IMR-90 (cell line): ENCODE data around the gene QSER1. TPM values are rescaled to one million over a fixed set of nuclear protein-coding genes. Genes with fewer than 3 reads are reported as not detected.

Source experiments
- ATAC-seq: fragments of 200-7000 bp; cut with Tn5 transposase; 2 replicates; pipeline ENCODE4 v1.9.1; 2020; ENCODE audit warnings: low read depth, mild to moderate bottlenecking, moderate library complexity
- BruUV-seq: library from RNA; stranded (reverse); fragments of 400-500 nt; replicated peaks from 2 replicates; lab custom pipeline; 2021; lab: Mats Ljungman, UMichigan
- CTCF ChIA-PET: fragments of 300-600 bp; formaldehyde crosslinking; extraction: SDS; loops from one replicate; lab custom pipeline; 2021; ENCODE audit warnings: antibody characterized with exemption; lab: Yijun Ruan, JAX
- POLR2A ChIA-PET: fragments of 300-600 bp; sonication (Branson Sonifier 250); formaldehyde crosslinking; loops from one replicate; lab custom pipeline; 2022; ENCODE audit warnings: antibody characterized with exemption; ENCODE audit not compliant: unreplicated experiment; lab: Charles Lee
- DNase-seq: peaks from one replicate; pipeline ENCODE4 v3.0.0; 2013
- H2AFZ ChIP-seq: replicated peaks from 2 replicates; pipeline ENCODE3; 2013; ENCODE audit warnings: low read length, mild to moderate bottlenecking; ENCODE audit not compliant: poor library complexity
- H2AK5ac ChIP-seq: 2 replicates; pipeline ENCODE4 v1.6.1; 2013; ENCODE audit warnings: low read depth, low read length, inconsistent platforms
- H2AK9ac ChIP-seq: replicated peaks from 2 replicates; pipeline ENCODE3; 2013; ENCODE audit warnings: mild to moderate bottlenecking, low read depth, low read length, moderate library complexity; ENCODE audit not compliant: poor library complexity
- H2BK120ac ChIP-seq: 2 replicates; pipeline ENCODE4 v1.6.1; 2013; ENCODE audit warnings: low read depth, low read length, inconsistent platforms
- H2BK15ac ChIP-seq: 3 replicates; pipeline ENCODE4 v1.6.1; 2013; ENCODE audit warnings: low read depth, low read length, inconsistent platforms
- H2BK20ac ChIP-seq: 2 replicates; pipeline ENCODE4 v1.6.1; 2013; ENCODE audit warnings: low read depth, mild to moderate bottlenecking, inconsistent platforms, low read length, moderate library complexity
- H2BK5ac ChIP-seq: 2 replicates; pipeline ENCODE4 v1.6.1; 2013; ENCODE audit warnings: mild to moderate bottlenecking, low read depth, low read length, inconsistent platforms; ENCODE audit not compliant: poor library complexity, severe bottlenecking
- H3K14ac ChIP-seq: replicated peaks from 2 replicates; pipeline ENCODE4 v1.6.1; 2013; ENCODE audit warnings: low read depth, low read length, inconsistent platforms
- H3K18ac ChIP-seq: 2 replicates; pipeline ENCODE4 v1.6.1; 2013; ENCODE audit warnings: low read depth, low read length, control low read depth
- H3K23ac ChIP-seq: 2 replicates; pipeline ENCODE4 v1.6.1; 2013; ENCODE audit warnings: low read depth, low read length, inconsistent platforms
- H3K27ac ChIP-seq: 2 replicates; pipeline ENCODE4 v1.5.1; 2013; ENCODE audit warnings: mild to moderate bottlenecking, control low read depth, low read length; ENCODE audit not compliant: insufficient read depth
- H3K27me3 ChIP-seq: 2 replicates; pipeline ENCODE4 v1.6.1; 2013; ENCODE audit warnings: low read length; ENCODE audit not compliant: control insufficient read depth, insufficient read depth
- H3K36me3 ChIP-seq: 2 replicates; pipeline ENCODE4 v1.6.1; 2013; ENCODE audit warnings: low read length, mixed read lengths; ENCODE audit not compliant: control insufficient read depth, insufficient read depth
- H3K4ac ChIP-seq: 2 replicates; pipeline ENCODE4 v1.6.1; 2013; ENCODE audit warnings: low read depth, low read length, inconsistent platforms
- H3K4me1 ChIP-seq: 2 replicates; pipeline ENCODE4 v1.6.1; 2013; ENCODE audit warnings: low read length, mixed read lengths; ENCODE audit not compliant: control insufficient read depth, insufficient read depth
- H3K4me2 ChIP-seq: 2 replicates; pipeline ENCODE4 v1.6.1; 2013; ENCODE audit warnings: low read depth, mild to moderate bottlenecking, control low read depth, low read length, moderate library complexity
- H3K4me3 ChIP-seq: 2 replicates; pipeline ENCODE4 v1.5.1; 2013; ENCODE audit warnings: low read depth, mild to moderate bottlenecking, control low read depth, low read length, moderate library complexity; ENCODE audit not compliant: insufficient read depth
- H3K56ac ChIP-seq: 2 replicates; pipeline ENCODE4 v1.6.1; 2013; ENCODE audit warnings: low read length, inconsistent platforms; ENCODE audit not compliant: insufficient read depth; ENCODE audit errors: extremely low read depth
- H3K79me1 ChIP-seq, 2 experiments: 2 replicates each; pipeline ENCODE4 v1.6.1; 2013; ENCODE audit warnings: low read length in 2 of 2, inconsistent platforms in 1 of 2, low read depth in 1 of 2
- H3K9ac ChIP-seq: 2 replicates; pipeline ENCODE4 v1.6.1; 2013; ENCODE audit warnings: low read depth, low read length, control low read depth
- H3K9me1 ChIP-seq: 2 replicates; pipeline ENCODE4 v1.6.1; 2013; ENCODE audit warnings: low read length, inconsistent platforms; ENCODE audit not compliant: insufficient read depth
- H3K9me3 ChIP-seq: 2 replicates; pipeline ENCODE4 v1.6.1; 2013; ENCODE audit warnings: low read length; ENCODE audit not compliant: control insufficient read depth, insufficient read depth
- H4K20me1 ChIP-seq: 2 replicates; pipeline ENCODE4 v1.6.1; 2013; ENCODE audit warnings: low read length, inconsistent platforms; ENCODE audit not compliant: insufficient read depth
- H4K5ac ChIP-seq: 2 replicates; pipeline ENCODE4 v1.6.1; 2013; ENCODE audit warnings: mild to moderate bottlenecking, low read depth, low read length, control low read depth
- H4K8ac ChIP-seq, 2 experiments: 2 replicates each; pipeline ENCODE4 v1.6.1; 2013; ENCODE audit warnings: low read depth in 2 of 2, low read length in 2 of 2, control low read depth in 1 of 2, inconsistent platforms in 1 of 2
- H4K91ac ChIP-seq: 2 replicates; pipeline ENCODE4 v1.6.1; 2013; ENCODE audit warnings: low read depth, low read length, inconsistent platforms; ENCODE audit not compliant: insufficient read depth
- BHLHE40 ChIP-seq: fragments of 150-350 bp; IDR thresholded peaks from 2 replicates; pipeline ENCODE4 v1.6.1; 2016; ENCODE audit warnings: mild to moderate bottlenecking, low read depth, low read length
- CEBPB ChIP-seq: IDR thresholded peaks from 2 replicates; pipeline ENCODE4 v1.6.1; 2012; ENCODE audit warnings: low read depth, low read length, improper control_type of control experiment
- MAFK ChIP-seq: IDR thresholded peaks from 2 replicates; pipeline ENCODE4 v1.6.1; 2012; ENCODE audit warnings: low read depth, low read length, improper control_type of control experiment
- NFE2L2 ChIP-seq: fragments of 150-350 bp; IDR thresholded peaks from 2 replicates; pipeline ENCODE4 v1.6.1; 2016; ENCODE audit warnings: low read depth, mild to moderate bottlenecking, low read length
- POLR2A ChIP-seq: IDR thresholded peaks from 2 replicates; pipeline ENCODE4 v1.6.1; 2012; ENCODE audit warnings: mild to moderate bottlenecking, low read depth, low read length
- RFX5 ChIP-seq: IDR thresholded peaks from 2 replicates; pipeline ENCODE4 v1.8.0; 2012; ENCODE audit warnings: low read depth, mild to moderate bottlenecking, low read length, moderate library complexity
- USF2 ChIP-seq: fragments of 150-350 bp; IDR thresholded peaks from 2 replicates; pipeline ENCODE4 v1.6.1; 2017; ENCODE audit warnings: mild to moderate bottlenecking, antibody characterized with exemption, low read length, low read depth
- WGBS, 2 experiments: methylation state at CpG; one replicate each; pipeline versions ENCODE4 v1.1.5 to v1.1.7; 2013; ENCODE audit warnings: missing lambda C conversion rate in 2 of 2; ENCODE audit not compliant: insufficient read length in 1 of 2; ENCODE audit errors: extremely low coverage in 2 of 2; 5-methylcytosine and 5-hydroxymethylcytosine counted together
- dilution Hi-C: fragments of 300-500 bp; cut with HindIII; formaldehyde crosslinking; loops from one replicate; pipeline ENCODE4 v1.14.3; 2018; ENCODE audit warnings: low sequenced_read_pairs; ENCODE audit not compliant: unreplicated experiment
- in situ Hi-C: fragments of 300-500 bp; cut with MboI; formaldehyde crosslinking; loops from 3 replicates; pipeline ENCODE4 v1.14.3; 2019; ENCODE audit warnings: low sequenced_read_pairs, inconsistent platforms, mixed read lengths
- intact Hi-C: fragments of 100-400 bp; cut with micrococcal nuclease; formaldehyde crosslinking; loops from 2 replicates; pipeline ENCODE4 v1.10.0; 2022
- polyA plus RNA-seq, 3 experiments: library from polyadenylated mRNA; depleted of rRNA; stranded (reverse); fragments of >200 nt; gene quantifications; 2 replicates each; pipeline ENCODE4 v1.2.3, GENCODE V29; 2012; ENCODE audit warnings: low replicate concordance in 1 of 3
- total RNA-seq: library from RNA; depleted of rRNA; stranded (reverse); fragments of >200 nt; gene quantifications from 2 replicates; pipeline ENCODE4 v1.2.3, GENCODE V29; 2012

QSER1 gene
- total and polyA plus RNA-seq, 2 of the 4 experiments (the other 2 are of a cell fraction): 5.9 to 15.6 TPM

GRCh38 chr11:32897103-32897502 lies 4.5 kb downstream of the QSER1 start:
- Histone ChIP-seq H3K9ac (no peak overlapping the region), H2AFZ (no peak overlapping the region), H2BK20ac (no peak overlapping the region), H2BK15ac (no peak overlapping the region), H3K9me3 (no peaks in the 10 kb centered on the region), H3K4ac (no peak overlapping the region), H3K79me1 (peaks cover 36 to 58% of the 10 kb centered on the region in 2 experiments), H3K27me3 (no peaks in the 10 kb centered on the region), H2BK5ac (no peak overlapping the region), H4K5ac (no peak overlapping the region), H3K4me1 (no peaks in the 10 kb centered on the region), H4K91ac (no peak overlapping the region), H3K18ac (no peak overlapping the region), H3K4me2 (no peak overlapping the region), H3K56ac (no peak overlapping the region), H2AK5ac (no peak overlapping the region), H4K20me1 (peaks cover 22% of the 10 kb centered on the region), H2AK9ac (no peak overlapping the region), H3K14ac (no peak overlapping the region), H3K36me3 (no peaks in the 10 kb centered on the region), H3K27ac (no peak overlapping the region), H4K8ac (no peak overlapping the region), H3K4me3 (no peak overlapping the region), H2BK120ac (no peak overlapping the region), H3K9me1 (peaks cover 8% of the 10 kb centered on the region), H3K23ac (no peak overlapping the region)
- BruUV-seq: no TSS peak
- in situ Hi-C loops (no loop called here), dilution Hi-C loops (no loop called here), intact Hi-C loops (loop anchor here (5.0 kb wide), 1 partner anchor 155 kb away; no protein-coding TSS in a partner anchor)
- POLR2A ChIA-PET: no interaction called here
- DNase-seq (no peak), ATAC-seq (no peak)
- CTCF ChIA-PET: interaction anchor here (0.7 to 0.8 kb wide), 2 partner anchors 58 to 432 kb away, joined by 3 read pairs; no protein-coding TSS in a partner anchor
- TF ChIP-seq BHLHE40: no peak
- TF ChIP-seq NFE2L2: no peak
- TF ChIP-seq RFX5: no peak
- no peak for TF ChIP-seq CEBPB
- no peak for TF ChIP-seq MAFK
- TF ChIP-seq POLR2A: no peak
- TF ChIP-seq USF2: no peak
- WGBS, 2 experiments: no CpG with 5 or more reads among the region's 1 CpG
